Adrenal gland (tissue), 5 donors: Measurements from ENCODE around the gene PDSS1.

ENCODE experiments used
- CTCF ChIP-seq, 6 experiments: fragments of 450-650 bp in 4 of 6; fragments of 200-600 bp in 2 of 6; sonication (generic) in 1 of 6; IDR thresholded peaks; 1 replicate in 5 of 6; 2 replicates in 1 of 6; pipeline versions ENCODE4 v1.5.1 to v1.8.0; 2016 to 2021; ENCODE audit warnings: antibody characterized with exemption in 6 of 6, mild to moderate bottlenecking in 2 of 6, moderate library complexity in 1 of 6
- POLR2A ChIP-seq, 2 donors: fragments of 450-650 bp; IDR thresholded peaks; one replicate each; pipeline ENCODE4 v1.6.1; 2017; ENCODE audit warnings: antibody characterized with exemption in 2 of 2, mild to moderate bottlenecking in 2 of 2, moderate library complexity in 1 of 2
- donor health status: DM: no; HTN: no; CAD: no.

GRCh38 chr10:26675873-26676257, 21.6 kb upstream of the PDSS1 start:
- TF ChIP-seq CTCF (IDR thresholded peaks at IDR 0.05) (no peak), POLR2A (IDR thresholded peaks at IDR 0.05) (no peak)
